GM18861 (cell line): ENCODE measurements around the gene NDUFA13.

Source experiments
- ATAC-seq: cut with Tn5 transposase; IDR thresholded peaks from one replicate; pipeline ENCODE4 v1.9.1; 2021; ENCODE audit not compliant: unreplicated experiment

Gene NDUFA13

GRCh38 chr19:19566306-19566705, 50.3 kb downstream of the NDUFA13 start:
- no peak for ATAC-seq

GRCh38 chr19:19567391-19567790, 51.4 kb downstream of the NDUFA13 start:
- no peak for ATAC-seq

DNA sequence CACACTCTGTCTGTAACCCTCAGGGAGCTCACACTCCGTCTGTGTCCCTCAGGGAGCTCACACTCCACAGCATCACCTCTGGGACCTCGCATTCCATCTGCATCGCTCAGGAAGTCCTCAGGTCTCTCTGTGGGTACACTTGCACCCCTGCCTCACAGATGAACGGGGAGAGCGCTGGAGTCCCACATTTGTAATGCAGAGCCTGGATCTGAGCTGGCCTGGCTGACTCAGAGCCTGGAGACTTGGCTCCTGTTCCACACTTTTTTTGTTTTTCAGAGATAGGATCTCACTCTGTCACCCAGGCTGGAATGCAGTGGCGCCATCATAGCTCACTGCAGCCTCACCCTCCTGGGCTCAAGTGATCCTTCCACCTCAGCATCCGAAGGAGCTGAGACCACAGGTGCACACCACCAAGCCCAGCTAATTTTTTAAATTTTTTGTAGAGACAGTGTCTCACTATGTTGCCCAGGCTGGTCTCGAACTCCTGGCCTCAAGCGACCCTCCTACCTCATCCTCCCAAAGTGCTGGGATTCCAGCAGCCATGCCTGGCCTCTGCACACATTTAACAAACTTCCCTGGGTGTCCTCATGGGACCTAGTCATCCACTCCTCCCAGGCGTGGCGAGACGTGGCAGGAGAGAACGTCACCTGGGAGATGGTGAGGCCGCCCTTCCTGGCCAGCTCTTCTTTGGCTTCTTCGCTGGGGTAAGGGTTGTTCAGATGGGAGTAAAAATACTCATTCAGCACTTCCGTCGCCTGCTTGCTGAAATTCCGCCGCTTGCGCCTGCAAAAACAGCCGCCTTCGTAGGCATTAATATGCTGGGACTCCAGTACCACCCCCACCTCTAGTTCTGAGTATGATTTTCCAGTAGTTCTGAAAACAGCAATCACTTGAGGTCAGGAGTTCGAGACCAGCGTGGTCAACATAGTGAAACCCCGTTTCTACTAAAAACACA, 53.1 kb downstream of the NDUFA13 start:
- no peak for ATAC-seq

- ATAC-seq, result no peak
Observed at GRCh38 chr19:19570571-19570970, 54.5 kb downstream of the NDUFA13 start.

- ATAC-seq, result no peak
Observed at GRCh38 chr19:19571071-19571786, 55.2 kb downstream of the NDUFA13 start.

- ATAC-seq, result no peak
Observed at GRCh38 chr19:19575411-19575810, 59.4 kb downstream of the NDUFA13 start.
